PFSK-1 (cell line): ENCODE results near the gene APRT.

Experiments used
- POLR2AphosphoS5 ChIP-seq: IDR thresholded peaks from 2 replicates; pipeline ENCODE4 v1.6.1; 2012; ENCODE audit warnings: low read depth, mild to moderate bottlenecking, control low read depth, low read length, moderate library complexity
- SIN3A ChIP-seq: IDR thresholded peaks from 2 replicates; pipeline ENCODE4 v1.6.1; 2012; ENCODE audit warnings: mild to moderate bottlenecking, low read length, moderate library complexity, borderline replicate concordance; ENCODE audit not compliant: insufficient read depth
- TAF1 ChIP-seq: IDR thresholded peaks from 2 replicates; pipeline ENCODE4 v1.6.1; 2012; ENCODE audit warnings: low read length, control low read depth, borderline replicate concordance; ENCODE audit not compliant: insufficient read depth
- TF ChIP-seq, protein P1 (sequence below), 2 experiments: IDR thresholded peaks; 2 replicates each; pipeline versions ENCODE4 v1.6.1 to v1.8.0; 2011 to 2012; ENCODE audit warnings: low read depth in 2 of 2, low read length in 2 of 2, control low read depth in 1 of 2, inconsistent platforms in 1 of 2, mild to moderate bottlenecking in 1 of 2, moderate library complexity in 1 of 2; ENCODE audit not compliant: insufficient read depth in 1 of 2

DNA sequence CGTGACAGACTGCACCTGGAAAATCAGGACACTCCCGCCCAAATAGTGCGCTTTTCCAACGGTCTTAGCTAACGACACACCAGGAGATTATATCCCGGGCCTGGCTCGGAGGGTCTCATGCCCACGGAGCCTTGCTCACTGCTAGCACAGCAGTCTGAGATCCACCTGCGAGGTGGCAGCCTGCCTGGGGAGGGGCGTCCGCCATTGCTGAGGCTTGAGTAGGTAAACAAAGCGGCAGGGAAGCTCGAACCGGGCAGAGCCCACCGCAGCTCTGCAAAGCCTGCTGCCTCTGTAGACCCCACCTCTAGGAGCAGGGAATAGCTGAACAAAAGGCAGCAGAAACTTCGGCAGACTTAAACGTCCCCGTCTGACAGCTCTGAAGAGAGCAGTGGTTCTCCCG lies 39.9 kb upstream of the APRT start:
- TF ChIP-seq, protein P1, sequence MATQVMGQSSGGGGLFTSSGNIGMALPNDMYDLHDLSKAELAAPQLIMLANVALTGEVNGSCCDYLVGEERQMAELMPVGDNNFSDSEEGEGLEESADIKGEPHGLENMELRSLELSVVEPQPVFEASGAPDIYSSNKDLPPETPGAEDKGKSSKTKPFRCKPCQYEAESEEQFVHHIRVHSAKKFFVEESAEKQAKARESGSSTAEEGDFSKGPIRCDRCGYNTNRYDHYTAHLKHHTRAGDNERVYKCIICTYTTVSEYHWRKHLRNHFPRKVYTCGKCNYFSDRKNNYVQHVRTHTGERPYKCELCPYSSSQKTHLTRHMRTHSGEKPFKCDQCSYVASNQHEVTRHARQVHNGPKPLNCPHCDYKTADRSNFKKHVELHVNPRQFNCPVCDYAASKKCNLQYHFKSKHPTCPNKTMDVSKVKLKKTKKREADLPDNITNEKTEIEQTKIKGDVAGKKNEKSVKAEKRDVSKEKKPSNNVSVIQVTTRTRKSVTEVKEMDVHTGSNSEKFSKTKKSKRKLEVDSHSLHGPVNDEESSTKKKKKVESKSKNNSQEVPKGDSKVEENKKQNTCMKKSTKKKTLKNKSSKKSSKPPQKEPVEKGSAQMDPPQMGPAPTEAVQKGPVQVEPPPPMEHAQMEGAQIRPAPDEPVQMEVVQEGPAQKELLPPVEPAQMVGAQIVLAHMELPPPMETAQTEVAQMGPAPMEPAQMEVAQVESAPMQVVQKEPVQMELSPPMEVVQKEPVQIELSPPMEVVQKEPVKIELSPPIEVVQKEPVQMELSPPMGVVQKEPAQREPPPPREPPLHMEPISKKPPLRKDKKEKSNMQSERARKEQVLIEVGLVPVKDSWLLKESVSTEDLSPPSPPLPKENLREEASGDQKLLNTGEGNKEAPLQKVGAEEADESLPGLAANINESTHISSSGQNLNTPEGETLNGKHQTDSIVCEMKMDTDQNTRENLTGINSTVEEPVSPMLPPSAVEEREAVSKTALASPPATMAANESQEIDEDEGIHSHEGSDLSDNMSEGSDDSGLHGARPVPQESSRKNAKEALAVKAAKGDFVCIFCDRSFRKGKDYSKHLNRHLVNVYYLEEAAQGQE (IDR thresholded peaks at IDR 0.05; ENCODE audit: insufficient read depth in 1 of 2, low read depth in 2 of 2, low read length in 2 of 2): no peak
- no peak for TF ChIP-seq POLR2AphosphoS5
- TF ChIP-seq SIN3A: no peak
- TF ChIP-seq TAF1: no peak
